ENCODE data around the gene DHX9.

GRCh38 chr1:182872881-182873280 lies 33.7 kb downstream of the DHX9 start:
- TF ChIP-seq CTCF (IDR thresholded peaks at IDR 0.05) = no peak
- TF ChIP-seq POLR2A (IDR thresholded peaks at IDR 0.05) = no peak
